Stimulated activated CD4-positive, alpha-beta T cell treated with anti-CD3 and anti-CD28 coated beads, TNF-alpha, amount 100 ng/mL, for 1 hour (primary cell): ENCODE results near the gene KIAA0930.

Experiments
- DNase-seq, 3 donors: peaks; one replicate each; pipeline ENCODE4 v3.0.0-alpha.2; 2020; ENCODE audit warnings: low read depth in 3 of 3, low spot score in 1 of 3

Gene KIAA0930

DNA sequence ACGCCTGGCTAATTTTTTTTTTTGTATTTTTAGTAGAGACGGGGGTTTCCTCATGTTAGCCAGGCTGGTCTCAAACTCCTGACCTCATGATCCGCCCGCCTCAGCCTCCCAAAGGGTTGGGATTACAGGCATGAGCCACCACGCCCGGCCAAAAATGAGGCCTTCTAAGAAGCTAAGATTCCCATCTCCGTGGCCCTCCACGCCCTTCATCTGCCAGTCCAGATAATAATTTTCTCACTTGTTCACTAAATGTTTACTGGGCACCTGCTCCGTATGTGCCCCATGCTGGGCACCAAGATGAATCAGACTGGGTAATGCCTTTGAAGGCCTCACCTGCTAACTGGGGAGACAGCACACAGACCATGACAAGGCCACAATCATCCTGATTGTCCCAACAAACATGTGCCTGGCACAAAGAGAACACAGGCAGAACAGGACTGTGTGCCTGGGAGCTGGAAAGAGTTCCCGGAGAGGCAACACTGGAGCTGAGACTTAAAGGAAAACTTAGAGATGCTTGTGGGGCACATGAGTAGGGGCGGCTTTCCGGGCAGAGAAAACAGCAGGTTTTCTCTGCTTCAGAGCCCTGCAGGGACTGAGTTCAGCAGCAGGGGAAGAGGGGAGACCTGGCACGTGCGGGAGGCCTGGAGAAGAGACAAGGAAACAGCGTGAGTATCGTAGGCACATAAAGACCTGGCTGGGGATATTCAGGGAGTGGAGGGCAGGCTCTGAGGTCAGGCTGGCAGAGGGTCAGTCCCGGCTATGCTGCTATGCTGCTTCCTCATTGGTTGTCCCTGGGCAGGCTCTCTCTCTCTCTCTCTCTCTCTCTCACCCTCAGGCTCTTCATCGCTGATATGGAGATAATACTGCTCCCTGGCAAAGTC is 2.4 kb downstream of the KIAA0930 start:
- no peak for DNase-seq

DNA sequence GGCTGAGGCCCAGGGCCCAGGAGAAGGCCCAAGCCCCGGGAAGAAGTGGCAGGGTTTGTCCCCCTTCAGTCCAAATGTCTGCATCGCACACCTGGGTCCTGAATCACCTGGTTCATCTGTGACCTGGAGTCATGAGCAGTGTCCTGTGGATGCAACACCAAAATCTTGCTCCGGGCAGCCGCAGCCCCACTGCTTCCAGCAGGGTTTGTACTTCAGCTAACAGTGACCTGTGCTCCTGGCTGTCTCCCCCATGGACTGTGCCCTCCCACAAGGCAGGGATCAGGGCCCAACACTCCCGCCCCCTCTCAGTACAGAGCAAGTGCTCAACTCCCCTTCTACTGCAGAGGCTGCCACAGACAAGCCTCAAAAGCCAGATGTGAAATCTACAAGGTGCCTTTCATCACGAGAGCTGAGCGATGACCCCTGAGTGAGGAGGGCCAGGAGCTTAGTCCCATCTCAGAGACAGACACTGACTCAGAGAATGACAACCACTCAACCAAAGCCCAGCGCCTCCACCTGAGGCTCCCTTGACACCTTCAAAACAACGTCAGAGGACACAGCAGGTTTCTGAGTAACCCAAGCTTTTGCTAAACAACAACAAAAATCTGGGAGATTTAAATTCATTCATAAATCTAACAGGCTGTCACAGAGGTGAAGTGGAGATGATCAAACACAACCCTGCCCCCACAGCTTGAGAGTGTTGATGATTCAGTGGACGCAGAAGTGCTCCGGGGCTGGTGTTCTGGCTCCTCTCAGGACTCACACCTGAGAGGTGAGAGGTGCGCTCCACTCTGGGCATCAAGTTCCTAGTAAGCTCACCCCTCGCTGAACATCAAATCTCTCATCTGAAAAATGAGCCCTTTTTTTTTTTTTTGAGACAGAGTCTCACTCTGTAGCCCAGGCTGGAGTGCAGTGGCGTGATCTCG is 3.4 kb downstream of the KIAA0930 start:
- no peak for DNase-seq

DNA sequence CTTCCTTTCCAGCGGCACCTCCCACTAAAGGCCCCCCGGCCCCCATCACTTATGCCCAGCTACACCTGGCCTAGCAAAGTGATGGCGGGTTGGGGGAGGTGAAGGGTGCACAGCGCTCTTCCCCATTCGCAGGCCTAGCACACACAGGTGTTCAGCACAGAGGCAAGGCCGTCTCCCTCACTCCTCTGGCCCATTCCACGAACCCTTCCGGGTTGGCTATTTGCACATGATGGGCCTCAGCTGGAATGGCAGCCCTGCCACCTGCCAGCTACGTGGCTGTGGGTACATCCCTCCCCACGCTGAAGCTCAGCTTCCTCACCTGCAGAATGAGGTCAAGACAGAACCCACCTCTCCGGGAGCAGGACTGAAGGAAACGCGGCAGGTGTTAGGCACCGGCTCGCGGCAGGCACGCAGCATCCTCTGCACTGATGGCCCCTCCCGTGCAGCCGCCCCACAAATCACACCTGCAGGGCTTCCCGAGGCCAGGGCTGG is 4.8 kb downstream of the KIAA0930 start:
- DNase-seq: no peak

DNA sequence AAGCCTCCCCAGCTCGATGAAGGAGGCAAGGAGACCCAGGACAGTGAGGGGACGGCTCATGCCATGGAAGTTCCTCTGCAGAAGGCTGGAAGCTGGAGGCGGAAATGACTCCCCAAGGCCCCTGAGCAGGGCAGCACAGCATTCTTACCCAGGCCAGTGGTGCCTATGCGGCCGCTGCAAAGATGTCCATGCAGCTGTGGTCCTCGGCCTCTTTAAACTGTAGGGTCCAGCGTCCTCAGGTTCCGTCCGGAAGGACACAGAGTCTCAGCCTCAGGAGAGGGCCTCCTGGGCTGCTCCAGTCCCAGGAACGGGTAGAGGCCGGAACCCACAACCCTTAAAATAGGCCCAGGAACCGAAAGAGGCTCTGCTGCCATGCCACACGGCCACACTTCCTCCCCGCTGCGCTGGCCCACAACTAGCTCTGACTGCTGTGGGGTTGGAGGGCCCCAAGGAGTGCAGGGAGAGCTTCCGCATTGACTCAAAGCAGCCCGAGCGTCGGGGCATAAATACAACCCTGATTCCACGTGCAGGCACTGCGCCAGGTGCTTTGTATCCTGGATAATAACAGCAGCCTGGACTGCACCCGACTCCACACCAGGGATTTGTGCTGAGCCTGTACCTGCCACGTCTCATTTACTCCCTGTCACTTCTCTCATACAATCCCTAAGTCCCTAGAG is 5.5 kb downstream of the KIAA0930 start:
- DNase-seq: no peak

- DNase-seq: no peak
Measured at GRCh38 chr22:45233827-45234226, 6.9 kb downstream of the KIAA0930 start.

- no peak for DNase-seq
Measured at GRCh38 chr22:45233386-45233785, 7.3 kb downstream of the KIAA0930 start.

DNA sequence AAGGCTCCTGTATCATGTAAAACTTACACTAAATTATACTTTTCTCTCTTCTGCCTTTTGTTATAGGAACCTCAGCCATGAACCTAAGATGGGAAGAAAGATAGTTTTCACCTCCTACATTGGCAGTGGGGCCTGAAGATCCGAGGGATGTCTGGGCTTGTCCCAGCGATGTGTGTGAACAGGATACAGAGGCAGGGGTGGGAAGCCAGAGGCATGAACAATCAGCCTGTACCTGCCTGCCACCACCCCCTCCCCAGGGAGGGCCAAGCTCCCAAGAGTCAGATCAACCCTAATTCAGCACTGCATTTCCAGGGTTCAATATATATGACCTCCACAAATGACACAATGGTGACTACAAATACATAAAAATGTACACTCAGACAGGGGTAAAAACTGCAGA is 9.4 kb downstream of the KIAA0930 start:
- DNase-seq: no peak

DNA sequence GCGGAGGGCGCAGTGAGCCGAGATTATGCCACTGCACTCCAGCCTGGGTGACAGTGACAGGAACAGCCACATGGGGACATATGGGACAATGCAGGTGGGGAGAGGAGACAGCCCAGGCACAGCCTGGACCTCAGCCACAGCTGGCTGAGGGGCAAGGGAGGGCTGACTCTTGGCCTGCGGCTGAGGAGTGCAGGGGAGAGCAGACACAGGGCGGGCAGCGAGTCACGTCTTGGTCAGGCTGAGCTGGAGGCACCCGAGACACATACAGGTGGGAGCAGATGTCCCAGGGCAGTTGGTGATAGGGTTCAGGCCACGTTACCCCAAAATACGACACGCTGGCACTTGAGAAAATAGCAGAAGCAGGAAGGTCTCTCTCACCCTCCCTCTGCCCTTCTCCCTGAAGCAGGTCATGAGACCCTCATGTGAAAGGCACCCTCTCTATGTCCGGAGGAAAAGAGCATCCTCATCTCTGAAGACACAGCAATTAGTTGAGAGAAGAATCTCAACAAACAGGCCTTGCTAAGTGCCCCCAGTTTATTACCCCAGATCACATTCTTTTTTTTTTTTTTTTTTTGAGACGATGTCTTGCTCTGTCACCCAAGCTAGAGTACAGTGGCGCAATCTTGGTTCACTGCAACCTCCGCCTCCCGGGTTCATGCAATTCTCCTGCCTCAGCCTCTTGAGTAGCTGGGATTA is 10.5 kb downstream of the KIAA0930 start:
- no peak for DNase-seq

DNA sequence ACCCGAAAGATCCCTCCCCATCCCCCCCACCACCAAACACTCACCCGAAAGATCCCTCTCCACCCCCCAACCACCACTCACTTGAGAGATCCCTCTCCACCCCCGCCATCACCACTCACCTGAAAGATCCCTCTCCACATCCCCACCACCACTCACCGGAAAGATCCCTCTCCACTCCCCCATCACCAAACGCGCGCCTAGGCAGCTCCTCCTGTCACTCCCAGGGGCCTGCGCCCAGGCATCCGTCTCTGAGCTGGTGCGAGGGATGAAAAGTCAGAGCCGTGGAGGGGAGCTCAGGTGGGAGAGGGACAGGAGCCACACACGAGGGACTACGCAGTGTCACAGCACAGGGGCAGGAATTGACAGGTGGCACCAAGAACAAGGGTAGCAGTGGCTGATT is 11.5 kb downstream of the KIAA0930 start:
- DNase-seq: no peak

DNA sequence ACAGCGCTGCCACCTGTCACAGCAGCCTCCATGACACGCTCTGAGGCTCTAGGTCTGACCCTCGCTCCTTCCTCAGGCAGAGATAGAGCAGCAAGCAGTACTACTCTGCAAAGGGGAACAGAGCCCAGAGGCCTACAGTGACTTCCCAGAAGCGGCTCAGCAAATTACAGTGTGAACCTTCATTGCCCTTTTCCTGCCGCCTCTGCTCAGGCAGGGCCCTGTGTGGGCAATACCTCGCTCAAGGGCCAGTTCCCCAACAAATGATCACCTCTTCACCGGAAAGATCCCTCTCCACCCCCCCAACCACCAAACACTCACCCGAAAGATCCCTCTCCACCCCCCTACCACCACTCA is 12.3 kb downstream of the KIAA0930 start:
- DNase-seq: no peak

GRCh38 chr22:45227645-45228400 is 12.9 kb downstream of the KIAA0930 start:
- DNase-seq: no peak

GRCh38 chr22:45226503-45227186 is 14.0 kb downstream of the KIAA0930 start:
- DNase-seq: no peak

DNA sequence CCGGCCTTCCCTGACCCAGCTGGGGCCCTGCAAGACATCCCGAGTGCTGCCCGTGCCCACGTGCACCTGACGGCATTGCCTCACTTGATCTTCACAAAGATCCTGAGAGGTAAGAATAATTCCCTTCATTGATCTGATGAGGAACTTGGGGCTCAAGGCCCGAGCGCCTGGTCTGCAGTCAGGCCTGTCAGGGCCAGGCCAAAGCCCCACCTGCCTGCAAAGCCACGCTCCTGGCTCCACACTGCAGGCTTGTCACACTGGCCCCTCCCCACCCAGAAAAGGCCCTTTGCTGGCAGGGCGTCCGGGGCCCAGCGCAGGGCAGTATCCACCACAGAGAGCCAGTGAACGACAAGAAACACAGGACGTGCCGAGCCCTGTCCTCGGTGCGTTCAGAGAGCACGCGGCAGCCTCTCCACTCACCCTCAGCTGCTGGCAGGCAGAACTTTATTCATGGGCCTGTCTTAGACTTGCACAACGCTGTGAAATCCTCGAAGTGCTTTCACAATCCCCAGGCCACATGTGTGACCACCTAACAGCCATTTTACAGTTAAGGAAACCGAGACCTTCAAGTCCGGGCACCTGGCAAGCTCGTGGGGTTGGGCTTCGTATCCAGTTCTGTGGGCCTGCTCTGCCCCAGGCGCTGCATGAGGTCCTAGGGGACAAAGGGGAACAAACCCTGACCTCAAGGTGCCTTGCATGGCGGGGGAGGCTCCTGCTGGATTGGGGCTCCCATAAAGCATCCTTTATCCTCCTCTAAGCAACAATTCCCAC is 14.8 kb downstream of the KIAA0930 start:
- DNase-seq: no peak

DNA sequence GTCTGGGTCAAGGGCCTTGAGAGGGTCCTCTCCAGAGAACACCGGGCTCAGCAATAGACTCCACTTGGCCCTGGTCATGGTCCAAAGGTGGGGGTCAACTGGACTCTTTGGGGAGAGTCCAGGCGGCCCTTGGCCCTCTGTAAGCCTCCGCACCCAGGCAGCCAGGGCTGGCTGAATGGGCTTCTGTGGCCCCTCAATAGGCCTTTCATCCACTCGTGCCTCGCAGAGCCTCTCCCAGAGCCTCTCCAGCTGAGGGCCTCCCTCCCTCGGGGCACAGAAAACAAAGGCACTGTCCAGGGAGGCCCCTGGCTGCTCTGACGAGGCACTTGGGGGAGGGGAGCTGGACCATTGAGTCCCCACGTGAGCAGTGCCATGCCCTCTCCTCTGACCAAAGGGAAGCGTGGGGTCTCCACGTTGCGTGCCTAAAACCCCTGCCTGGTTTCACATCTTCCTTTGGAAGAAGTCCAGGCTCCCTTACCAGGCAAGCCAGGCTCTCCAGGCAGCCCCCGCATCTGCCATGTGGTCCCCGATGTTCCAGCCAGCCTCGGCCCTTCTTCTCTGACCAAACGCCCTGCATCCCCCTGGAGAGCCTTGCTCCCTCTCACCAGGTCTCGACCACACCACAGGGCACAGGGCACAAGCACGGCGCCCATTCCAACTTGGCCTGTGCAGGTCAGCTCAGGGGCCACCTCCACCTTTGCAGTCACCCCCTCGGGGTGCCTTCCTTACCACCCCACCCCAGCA is 15.5 kb downstream of the KIAA0930 start:
- DNase-seq: no peak

GRCh38 chr22:45224331-45224730 is 16.4 kb downstream of the KIAA0930 start:
- DNase-seq: no peak

- no peak for DNase-seq
Measured at GRCh38 chr22:45223304-45224117, 17.2 kb downstream of the KIAA0930 start.

DNA sequence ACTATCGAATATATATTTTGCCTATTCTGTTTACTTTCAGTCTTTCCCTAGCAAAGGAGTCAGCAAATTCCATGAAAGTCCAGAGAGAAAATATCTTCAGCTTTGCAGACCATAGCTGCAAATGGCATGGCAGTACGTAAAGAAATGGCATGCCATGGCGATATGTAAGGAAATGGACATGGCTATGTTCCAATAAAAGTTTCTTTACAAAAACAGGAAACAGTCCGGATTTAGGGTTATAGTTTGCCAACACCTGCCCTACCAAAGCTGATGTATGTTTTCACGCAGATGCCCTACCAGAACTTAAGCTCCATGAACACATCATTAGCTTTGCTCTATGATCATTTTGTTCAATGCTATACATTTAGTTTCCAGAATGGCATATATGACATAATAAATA is 19.5 kb downstream of the KIAA0930 start:
- DNase-seq: no peak
